MM.1S (cell line): ENCODE measurements around the gene TTC17.
"Not testable (repeated sequence)": the region's sequence is repeated elsewhere in the genome, so short reads cannot be mapped to it uniquely, and the experiment has no call there.

Source experiments
- DNase-seq: peaks from one replicate; pipeline ENCODE4 v3.0.0-alpha.2; 2015
- H2AFZ ChIP-seq: fragments of 300-600 bp; sonication (generic); 2 replicates; pipeline ENCODE4 v1.6.0; 2016; ENCODE audit warnings: antibody characterized with exemption, low read length
- H3F3A ChIP-seq: fragments of 300-600 bp; sonication (generic); 2 replicates; pipeline ENCODE4 v1.6.1; 2016; ENCODE audit warnings: mild to moderate bottlenecking, antibody characterized with exemption, low read length, moderate library complexity, mixed read lengths; ENCODE audit not compliant: insufficient read depth
- H3K27ac ChIP-seq: fragments of 300-600 bp; sonication (generic); 2 replicates; pipeline ENCODE4 v1.5.1; 2016; ENCODE audit warnings: mild to moderate bottlenecking, low read length
- H3K27me3 ChIP-seq: fragments of 300-600 bp; sonication (generic); replicated peaks from 2 replicates; pipeline ENCODE4 v1.6.0; 2016; ENCODE audit warnings: low read length; ENCODE audit not compliant: insufficient read depth
- H3K36me3 ChIP-seq: fragments of 300-600 bp; sonication (generic); replicated peaks from 2 replicates; pipeline ENCODE4 v1.6.1; 2016; ENCODE audit warnings: mild to moderate bottlenecking, low read length, mixed read lengths; ENCODE audit not compliant: insufficient read depth
- H3K4me1 ChIP-seq: fragments of 300-600 bp; sonication (generic); 2 replicates; pipeline ENCODE4 v1.6.1; 2016; ENCODE audit warnings: low read length, mixed read lengths
- H3K4me2 ChIP-seq: fragments of 300-600 bp; sonication (generic); 2 replicates; pipeline ENCODE4 v1.6.0; 2016; ENCODE audit warnings: low read depth, low read length
- H3K4me3 ChIP-seq: fragments of 300-600 bp; sonication (generic); 2 replicates; pipeline ENCODE4 v1.5.1; 2016; ENCODE audit warnings: low read length, mixed read lengths
- H3K79me2 ChIP-seq: fragments of 300-600 bp; sonication (generic); 2 replicates; pipeline ENCODE4 v1.6.1; 2016; ENCODE audit warnings: mixed run types, low read length, mixed read lengths
- H3K9ac ChIP-seq: fragments of 300-600 bp; sonication (generic); 2 replicates; pipeline ENCODE4 v1.6.1; 2016; ENCODE audit warnings: low read length, mixed read lengths
- H3K9me2 ChIP-seq: fragments of 300-600 bp; sonication (generic); replicated peaks from 2 replicates; pipeline ENCODE4 v1.6.1; 2016; ENCODE audit warnings: mild to moderate bottlenecking, low read length, mixed read lengths; ENCODE audit not compliant: insufficient read depth
- H3K9me3 ChIP-seq: fragments of 300-600 bp; sonication (generic); replicated peaks from 2 replicates; pipeline ENCODE4 v1.6.1; 2016; ENCODE audit warnings: mild to moderate bottlenecking, low read length, mixed read lengths; ENCODE audit not compliant: insufficient read depth
- H4K20me1 ChIP-seq: fragments of 300-600 bp; sonication (generic); 2 replicates; pipeline ENCODE4 v1.6.1; 2016; ENCODE audit warnings: mild to moderate bottlenecking, low read length, moderate library complexity, mixed read lengths; ENCODE audit not compliant: insufficient read depth
- EZH2 ChIP-seq: fragments of 300-600 bp; sonication (generic); optimal IDR thresholded peaks from 2 replicates; pipeline ENCODE3; 2017; ENCODE audit warnings: low read depth, mild to moderate bottlenecking, antibody characterized with exemption, low read length, mixed read lengths
- EZH2phosphoT487 ChIP-seq: fragments of 300-600 bp; sonication (generic); IDR thresholded peaks from 2 replicates; pipeline ENCODE4 v1.6.1; 2018; ENCODE audit warnings: antibody characterized with exemption, low read length
- TF ChIP-seq, protein P1 (sequence below): fragments of 300-600 bp; sonication (generic); IDR thresholded peaks from 2 replicates; pipeline ENCODE4 v1.5.1; 2016; ENCODE audit warnings: antibody characterized with exemption, low read length, mixed read lengths

The TTC17 gene

DNA sequence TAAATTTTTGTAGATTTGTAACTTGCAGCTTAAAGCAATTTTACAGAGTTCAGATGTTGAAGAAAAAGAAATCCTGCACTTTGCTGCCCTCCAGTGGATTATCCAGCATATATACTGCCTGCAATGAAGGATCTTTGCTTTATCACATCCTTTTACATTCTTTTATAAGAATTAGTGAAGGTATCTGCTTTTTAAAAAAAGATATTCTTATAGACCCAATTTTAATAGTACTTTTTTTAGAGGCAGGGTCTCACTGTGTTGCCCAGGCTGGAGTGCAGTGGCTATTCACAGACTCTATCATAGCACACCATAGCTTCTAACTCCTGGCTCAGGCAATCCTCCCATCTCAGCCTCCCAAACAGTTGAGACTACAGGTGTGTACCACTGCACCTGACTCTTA, 60.7 kb downstream of the TTC17 start:
- Histone ChIP-seq H3K27me3 (no peaks in the 10 kb centered on the region), H3K36me3 (peaks cover 5% of the 10 kb centered on the region)
- peak; percentile 35 for DNase-seq

DNA sequence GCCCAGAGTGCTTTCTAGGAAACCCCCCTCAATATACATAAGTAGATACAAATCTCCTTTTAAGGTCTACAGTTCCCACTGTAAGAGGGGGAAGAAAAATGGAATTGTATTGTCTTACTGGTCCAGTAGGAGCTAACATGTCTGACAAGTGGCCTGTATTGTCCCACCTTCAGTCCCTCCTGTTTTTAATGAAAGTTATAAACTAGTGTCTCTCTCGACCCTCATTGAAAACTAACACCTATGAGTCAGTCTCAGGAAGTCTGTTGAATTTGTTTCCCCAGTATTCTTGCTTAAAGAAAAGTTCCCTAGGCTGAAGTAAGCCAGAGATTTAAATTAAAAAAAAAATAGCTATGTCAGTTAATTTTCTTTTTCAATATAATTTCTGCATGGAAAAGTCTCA, 69.3 kb downstream of the TTC17 start:
- no peaks in the 10 kb centered on the region for H3K36me3 ChIP-seq
- no peak overlapping the region for H3K4me2 ChIP-seq
- no peak overlapping the region for H3K4me3 ChIP-seq
- H2AFZ ChIP-seq, result no peak overlapping the region
- H4K20me1 ChIP-seq, result no peaks in the 10 kb centered on the region
- TF ChIP-seq, protein P1, sequence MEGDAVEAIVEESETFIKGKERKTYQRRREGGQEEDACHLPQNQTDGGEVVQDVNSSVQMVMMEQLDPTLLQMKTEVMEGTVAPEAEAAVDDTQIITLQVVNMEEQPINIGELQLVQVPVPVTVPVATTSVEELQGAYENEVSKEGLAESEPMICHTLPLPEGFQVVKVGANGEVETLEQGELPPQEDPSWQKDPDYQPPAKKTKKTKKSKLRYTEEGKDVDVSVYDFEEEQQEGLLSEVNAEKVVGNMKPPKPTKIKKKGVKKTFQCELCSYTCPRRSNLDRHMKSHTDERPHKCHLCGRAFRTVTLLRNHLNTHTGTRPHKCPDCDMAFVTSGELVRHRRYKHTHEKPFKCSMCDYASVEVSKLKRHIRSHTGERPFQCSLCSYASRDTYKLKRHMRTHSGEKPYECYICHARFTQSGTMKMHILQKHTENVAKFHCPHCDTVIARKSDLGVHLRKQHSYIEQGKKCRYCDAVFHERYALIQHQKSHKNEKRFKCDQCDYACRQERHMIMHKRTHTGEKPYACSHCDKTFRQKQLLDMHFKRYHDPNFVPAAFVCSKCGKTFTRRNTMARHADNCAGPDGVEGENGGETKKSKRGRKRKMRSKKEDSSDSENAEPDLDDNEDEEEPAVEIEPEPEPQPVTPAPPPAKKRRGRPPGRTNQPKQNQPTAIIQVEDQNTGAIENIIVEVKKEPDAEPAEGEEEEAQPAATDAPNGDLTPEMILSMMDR, result no peak
- TF ChIP-seq EZH2, result no peak
- TF ChIP-seq EZH2phosphoT487, result no peak
- H3F3A ChIP-seq, result no peaks in the 10 kb centered on the region
- H3K9ac ChIP-seq, result no peak overlapping the region
- no peaks in the 10 kb centered on the region for H3K27me3 ChIP-seq
- H3K9me2 ChIP-seq, result no peaks in the 10 kb centered on the region
- no peak overlapping the region for H3K27ac ChIP-seq
- no peaks in the 10 kb centered on the region for H3K79me2 ChIP-seq
- no peaks in the 10 kb centered on the region for H3K4me1 ChIP-seq
- DNase-seq, result no peak
- H3K9me3 ChIP-seq, result no peaks in the 10 kb centered on the region

More for the DNA sequence above, 60.7 kb downstream of the TTC17 start:
- Histone ChIP-seq H3K4me2 (no peak overlapping the region), H3K4me3 (no peak overlapping the region), H4K20me1 (no peaks in the 10 kb centered on the region), H2AFZ (no peak overlapping the region), H3K4me1 (peaks cover 10% of the 10 kb centered on the region), H3K9me3 (no peaks in the 10 kb centered on the region), H3K27ac (no peak overlapping the region), H3F3A (no peaks in the 10 kb centered on the region), H3K9ac (no peak overlapping the region), H3K79me2 (no peaks in the 10 kb centered on the region), H3K9me2 (no peaks in the 10 kb centered on the region)
- TF ChIP-seq EZH2, result no peak
- TF ChIP-seq, protein P1, result peak; percentile 72

DNA sequence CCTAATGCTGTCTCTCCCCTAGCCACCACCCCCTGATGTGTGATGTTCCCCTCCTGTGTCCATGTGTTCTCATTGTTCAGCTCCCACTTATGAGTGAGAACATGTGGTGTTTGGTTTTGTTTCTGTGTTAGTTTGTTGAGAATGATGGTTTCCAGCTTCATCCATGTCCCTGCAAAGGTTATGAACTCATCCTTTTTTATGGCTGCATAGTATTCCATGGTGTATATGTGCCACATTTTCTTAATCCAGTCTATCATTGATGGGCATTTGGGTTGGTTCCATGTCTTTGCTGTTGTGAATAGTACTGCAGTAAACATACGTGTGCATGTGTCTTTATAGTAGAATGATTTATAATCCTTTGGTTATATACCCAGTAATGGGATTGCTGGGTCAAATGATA, 72.2 kb downstream of the TTC17 start:
- not testable (repeated sequence) for H3K9ac ChIP-seq, H3K4me3 ChIP-seq, H3K27me3 ChIP-seq, H3K9me2 ChIP-seq, H3F3A ChIP-seq, H2AFZ ChIP-seq, H3K4me2 ChIP-seq, H3K27ac ChIP-seq, DNase-seq, H3K36me3 ChIP-seq, H3K79me2 ChIP-seq, H4K20me1 ChIP-seq, H3K9me3 ChIP-seq, H3K4me1 ChIP-seq

DNA sequence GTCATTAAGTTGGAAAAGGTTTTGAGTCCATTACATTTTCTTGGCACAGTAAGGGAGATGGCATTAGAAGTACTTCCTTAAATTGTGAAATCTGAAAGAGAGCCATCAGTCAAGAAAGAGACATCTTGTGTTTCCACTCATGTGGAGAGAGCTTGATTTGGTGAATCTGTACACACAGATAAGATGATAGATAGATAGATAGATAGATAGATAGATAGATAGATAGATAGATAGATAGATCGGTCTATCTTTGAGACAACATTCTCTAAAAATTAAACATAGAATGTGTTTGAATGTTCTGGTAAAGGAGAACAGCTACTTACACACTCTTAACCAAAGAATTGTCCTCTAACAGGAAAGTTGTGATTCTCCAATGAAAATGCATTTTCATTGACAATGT, 76.2 kb downstream of the TTC17 start:
- no peak for DNase-seq

More for the DNA sequence above, 76.2 kb downstream of the TTC17 start:
- Histone ChIP-seq H4K20me1 (no peaks in the 10 kb centered on the region), H3K27me3 (no peaks in the 10 kb centered on the region), H3K4me1 (no peaks in the 10 kb centered on the region), H3K27ac (no peak overlapping the region), H3K79me2 (no peaks in the 10 kb centered on the region), H3K36me3 (no peaks in the 10 kb centered on the region), H3K4me3 (no peak overlapping the region), H2AFZ (no peak overlapping the region), H3K9me2 (no peaks in the 10 kb centered on the region), H3K9ac (no peak overlapping the region), H3K4me2 (no peak overlapping the region), H3F3A (no peaks in the 10 kb centered on the region), H3K9me3 (no peaks in the 10 kb centered on the region)
- TF ChIP-seq, protein P1, result no peak
